B cell (primary cell): ENCODE results near the gene MAP2K7. TPM values are rescaled to one million over a fixed set of nuclear protein-coding genes. Genes with fewer than 3 reads are reported as not detected.

Experiments used
- ATAC-seq: fragments of 200-7000 bp; cut with Tn5 transposase; one replicate; pipeline ENCODE4 v1.10.0; 2021; ENCODE audit warnings: low read depth, mild to moderate bottlenecking, moderate number of reproducible peaks, moderate library complexity
- CTCF ChIA-PET: fragments of 350-600 bp; sonication (Branson Sonifier 250); formaldehyde crosslinking; loops from one replicate; lab custom pipeline; 2021; ENCODE audit warnings: antibody characterized with exemption, inconsistent platforms; lab: Charles Lee
- POLR2A ChIA-PET: fragments of 350-600 bp; sonication (Branson Sonifier 250); formaldehyde crosslinking; loops from one replicate; lab custom pipeline; 2021; ENCODE audit warnings: antibody characterized with exemption; lab: Charles Lee
- DNase-seq: peaks from one replicate; pipeline ENCODE4 v3.0.0; 2013
- H2AFZ ChIP-seq: 2 replicates; pipeline ENCODE4 v1.6.1; 2012; ENCODE audit warnings: mild to moderate bottlenecking, low read depth, low read length; ENCODE audit not compliant: insufficient read depth, poor library complexity, severe bottlenecking
- H3K27ac ChIP-seq, 2 donors: 1 replicate in 1 of 2; 2 replicates in 1 of 2; pipeline ENCODE4 v1.5.1; 2012 to 2013; ENCODE audit warnings: low read length in 2 of 2, mild to moderate bottlenecking in 2 of 2, moderate library complexity in 1 of 2
- H3K27me3 ChIP-seq, 4 experiments: fragments of 200-600 bp in 1 of 4; sonication (generic) in 1 of 4; replicated peaks in 1 of 4; 1 replicate in 2 of 4; 2 replicates in 2 of 4; pipeline versions ENCODE4 v1.6.1 to v1.7.0; 2013 to 2016; ENCODE audit warnings: low read length in 3 of 4, mild to moderate bottlenecking in 2 of 4, mixed read lengths in 1 of 4, moderate library complexity in 1 of 4; ENCODE audit not compliant: insufficient read depth in 4 of 4, control insufficient read depth in 3 of 4; ENCODE audit errors: control extremely low read depth in 1 of 4
- H3K36me3 ChIP-seq, 2 experiments: replicated peaks in 1 of 2; 1 replicate in 1 of 2; 2 replicates in 1 of 2; pipeline versions ENCODE4 v1.6.1 to v1.7.1; 2013; ENCODE audit warnings: low read length in 1 of 2; ENCODE audit not compliant: insufficient read depth in 2 of 2, control insufficient read depth in 1 of 2; ENCODE audit errors: control extremely low read depth in 1 of 2, extremely low read depth in 1 of 2
- H3K4me1 ChIP-seq, 2 donors: fragments of 200-600 bp in 1 of 2; sonication (generic) in 1 of 2; 1 replicate in 1 of 2; 2 replicates in 1 of 2; pipeline versions ENCODE4 v1.5.1 to v1.6.1; 2013 to 2017; ENCODE audit warnings: low read length in 2 of 2; ENCODE audit not compliant: control insufficient read depth in 2 of 2, insufficient read depth in 2 of 2
- H3K4me2 ChIP-seq: replicated peaks from 2 replicates; pipeline ENCODE3; 2012; ENCODE audit warnings: mild to moderate bottlenecking, low read depth, low read length; ENCODE audit not compliant: poor library complexity, severe bottlenecking
- H3K4me3 ChIP-seq, 5 experiments: fragments of 200-600 bp in 1 of 5; sonication (generic) in 1 of 5; 1 replicate in 3 of 5; 2 replicates in 2 of 5; pipeline versions ENCODE4 v1.5.1 to v1.7.0; 2011 to 2016; ENCODE audit warnings: low read length in 4 of 5, mild to moderate bottlenecking in 4 of 5, low read depth in 2 of 5, control low read depth in 1 of 5, moderate library complexity in 1 of 5; ENCODE audit not compliant: insufficient read depth in 1 of 5; ENCODE audit errors: control extremely low read depth in 1 of 5, extremely low read depth in 1 of 5
- H3K79me2 ChIP-seq: fragments of 200-600 bp; sonication (generic); one replicate; pipeline ENCODE4 v1.6.0; 2016; ENCODE audit warnings: low read length; ENCODE audit not compliant: control insufficient read depth, insufficient read depth
- H3K9ac ChIP-seq: fragments of 200-600 bp; sonication (generic); 2 replicates; pipeline ENCODE4 v1.6.1; 2017; ENCODE audit warnings: mild to moderate bottlenecking, low read length, moderate library complexity
- H3K9me3 ChIP-seq, 3 donors: one replicate each; pipeline versions ENCODE4 v1.6.1 to v1.7.1; 2013; ENCODE audit warnings: low read length in 2 of 3; ENCODE audit not compliant: control insufficient read depth in 2 of 3, insufficient read depth in 1 of 3; ENCODE audit errors: control extremely low read depth in 1 of 3
- H4K20me1 ChIP-seq: 2 replicates; pipeline ENCODE4 v1.6.0; 2012; ENCODE audit warnings: mild to moderate bottlenecking, low read length; ENCODE audit not compliant: insufficient read depth, control insufficient read depth, poor library complexity, severe bottlenecking
- H3K27ac Mint-ChIP-seq: one replicate; pipeline ENCODE4 v1.8.0; 2021; ENCODE audit warnings: mixed read lengths
- H3K27me3 Mint-ChIP-seq: one replicate; pipeline ENCODE4 v1.8.0; 2021; ENCODE audit warnings: mixed read lengths
- H3K4me1 Mint-ChIP-seq: one replicate; pipeline ENCODE4 v1.8.0; 2021; ENCODE audit warnings: mixed read lengths
- H3K4me3 Mint-ChIP-seq: one replicate; pipeline ENCODE4 v1.8.0; 2021; ENCODE audit warnings: mixed read lengths
- H3K9me3 Mint-ChIP-seq: one replicate; pipeline ENCODE4 v1.8.0; 2022; ENCODE audit warnings: mixed read lengths; ENCODE audit not compliant: insufficient read depth
- CTCF ChIP-seq: fragments of 200-600 bp; IDR thresholded peaks from one replicate; pipeline ENCODE4 v1.8.0; 2022; ENCODE audit warnings: antibody characterized with exemption, mild to moderate bottlenecking
- EZH2 ChIP-seq: IDR thresholded peaks from 2 replicates; pipeline ENCODE4 v1.6.1; 2012; ENCODE audit warnings: borderline replicate concordance, low read depth, mild to moderate bottlenecking, moderate library complexity, low read length; ENCODE audit not compliant: insufficient read depth, poor library complexity, severe bottlenecking
- WGBS: methylation state at CpG from one replicate; pipeline ENCODE4 v1.1.5; 2013; ENCODE audit warnings: missing lambda C conversion rate; ENCODE audit not compliant: insufficient coverage; 5-methylcytosine and 5-hydroxymethylcytosine counted together
- intact Hi-C: fragments of 100-400 bp; cut with micrococcal nuclease; formaldehyde crosslinking; loops from one replicate; pipeline ENCODE4 v1.10.0; 2022
- polyA plus RNA-seq: library from polyadenylated mRNA; depleted of rRNA; stranded (reverse); fragments of >200 nt; gene quantifications from 2 replicates; pipeline ENCODE4 v1.2.3, GENCODE V29; 2012
- total RNA-seq, 2 donors: library from RNA; stranded (reverse); fragments of 120-200 nt in 1 of 2; gene quantifications; 1 replicate in 1 of 2; 2 replicates in 1 of 2; pipeline versions ENCODE4 v1.2.3 to v1.2.4, GENCODE V29; 2013 to 2022

The MAP2K7 gene
- total and polyA plus RNA-seq, 2 donors (not counting 1 experiment from before 2014, with no cell fraction given), result 56.0 to 71.9 TPM

GRCh38 chr19:7932276-7932929 lies 28.7 kb downstream of the MAP2K7 start:
- no peaks in the 10 kb centered on the region for H3K9me3 Mint-ChIP-seq
- no peak overlapping the region for H3K27ac ChIP-seq
- WGBS, result 98% methylated on average over 24 of the region's 32 CpGs
- TF ChIP-seq EZH2 (no peak), CTCF (no peak)
- H3K27me3 Mint-ChIP-seq, result no peaks in the 10 kb centered on the region
- peaks cover 1% of the 10 kb centered on the region for H3K4me1 Mint-ChIP-seq
- ATAC-seq (no peak), DNase-seq (peak; percentile 23)
- no peak overlapping the region for H3K4me3 ChIP-seq
- no peaks in the 10 kb centered on the region for H3K27me3 ChIP-seq
- H3K27ac Mint-ChIP-seq, result no peak overlapping the region
- no peaks in the 10 kb centered on the region for H3K9me3 ChIP-seq
- H2AFZ ChIP-seq, result no peak overlapping the region
- no peak overlapping the region for H3K4me3 Mint-ChIP-seq
- peaks cover 1% of the 10 kb centered on the region for H3K79me2 ChIP-seq
- ChIA-PET CTCF (no interaction called here), POLR2A (no interaction called here)
- intact Hi-C loops, result no loop called here
- H4K20me1 ChIP-seq, result peaks cover 19% of the 10 kb centered on the region
- no peak overlapping the region for H3K4me2 ChIP-seq
- H3K4me1 ChIP-seq, result no peaks in the 10 kb centered on the region
- H3K36me3 ChIP-seq, result peaks cover 2 to 58% of the 10 kb centered on the region in 2 experiments
- H3K9ac ChIP-seq, result no peak overlapping the region

GRCh38 chr19:7932930-7933300 lies 29.2 kb downstream of the MAP2K7 start:
- ChIA-PET CTCF (no interaction called here), POLR2A (no interaction called here)

More at GRCh38 chr19:7932930-7933300, 29.2 kb downstream of the MAP2K7 start:
- Histone ChIP-seq H3K9me3 (no peaks in the 10 kb centered on the region), H3K27me3 (no peaks in the 10 kb centered on the region), H2AFZ (no peak overlapping the region), H3K9ac (no peak overlapping the region), H3K36me3 (peaks cover 2 to 61% of the 10 kb centered on the region in 2 experiments), H4K20me1 (peaks cover 22% of the 10 kb centered on the region), H3K79me2 (peaks cover 6% of the 10 kb centered on the region), H3K4me1 (no peaks in the 10 kb centered on the region), H3K27ac (no peak overlapping the region), H3K4me2 (no peak overlapping the region), H3K4me3 (no peak overlapping the region)
- intact Hi-C loops, result no loop called here
- no peaks in the 10 kb centered on the region for H3K9me3 Mint-ChIP-seq
- H3K27me3 Mint-ChIP-seq, result no peaks in the 10 kb centered on the region
- H3K27ac Mint-ChIP-seq, result no peak overlapping the region
- 96% methylated on average over 5 of the region's 10 CpGs for WGBS
- peak; percentile 13 for DNase-seq
- ATAC-seq, result no peak
- no peaks in the 10 kb centered on the region for H3K4me1 Mint-ChIP-seq
- no peak overlapping the region for H3K4me3 Mint-ChIP-seq
- TF ChIP-seq EZH2, result no peak
- TF ChIP-seq CTCF, result no peak
